HL-60 (cell line): ENCODE data around the gene SCYGR5.

Experiments
- TF ChIP-seq, protein P1 (sequence below): IDR thresholded peaks from one replicate; pipeline ENCODE4 v1.5.1; 2011; ENCODE audit warnings: low read length, control low read depth, inconsistent platforms; ENCODE audit not compliant: insufficient read depth
- TF ChIP-seq, protein P2 (sequence below): IDR thresholded peaks from 2 replicates; pipeline ENCODE4 v1.6.1; 2012; ENCODE audit warnings: low read depth; ENCODE audit not compliant: insufficient replicate concordance

DNA sequence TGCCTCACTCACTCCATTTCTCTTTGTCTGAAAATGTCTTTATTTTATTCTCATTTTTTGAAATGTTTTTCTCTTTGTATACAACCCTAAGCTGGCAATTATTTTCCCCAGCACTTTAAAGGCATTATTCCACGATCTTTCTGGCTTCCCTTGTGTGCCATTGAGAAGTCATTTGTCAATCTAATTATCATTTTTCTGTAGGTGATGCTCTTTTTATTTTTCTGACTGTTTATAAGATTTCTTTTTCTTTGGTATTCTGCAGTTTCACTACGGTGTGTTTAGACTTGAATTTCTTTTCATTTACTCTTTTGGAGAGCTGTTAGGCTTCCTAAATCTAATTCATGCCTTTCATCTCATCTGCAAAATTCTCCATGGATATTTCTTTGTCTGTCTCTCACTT, 41.2 kb upstream of the SCYGR5 start:
- TF ChIP-seq, protein P1, sequence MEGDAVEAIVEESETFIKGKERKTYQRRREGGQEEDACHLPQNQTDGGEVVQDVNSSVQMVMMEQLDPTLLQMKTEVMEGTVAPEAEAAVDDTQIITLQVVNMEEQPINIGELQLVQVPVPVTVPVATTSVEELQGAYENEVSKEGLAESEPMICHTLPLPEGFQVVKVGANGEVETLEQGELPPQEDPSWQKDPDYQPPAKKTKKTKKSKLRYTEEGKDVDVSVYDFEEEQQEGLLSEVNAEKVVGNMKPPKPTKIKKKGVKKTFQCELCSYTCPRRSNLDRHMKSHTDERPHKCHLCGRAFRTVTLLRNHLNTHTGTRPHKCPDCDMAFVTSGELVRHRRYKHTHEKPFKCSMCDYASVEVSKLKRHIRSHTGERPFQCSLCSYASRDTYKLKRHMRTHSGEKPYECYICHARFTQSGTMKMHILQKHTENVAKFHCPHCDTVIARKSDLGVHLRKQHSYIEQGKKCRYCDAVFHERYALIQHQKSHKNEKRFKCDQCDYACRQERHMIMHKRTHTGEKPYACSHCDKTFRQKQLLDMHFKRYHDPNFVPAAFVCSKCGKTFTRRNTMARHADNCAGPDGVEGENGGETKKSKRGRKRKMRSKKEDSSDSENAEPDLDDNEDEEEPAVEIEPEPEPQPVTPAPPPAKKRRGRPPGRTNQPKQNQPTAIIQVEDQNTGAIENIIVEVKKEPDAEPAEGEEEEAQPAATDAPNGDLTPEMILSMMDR, result no peak
- TF ChIP-seq, protein P2, sequence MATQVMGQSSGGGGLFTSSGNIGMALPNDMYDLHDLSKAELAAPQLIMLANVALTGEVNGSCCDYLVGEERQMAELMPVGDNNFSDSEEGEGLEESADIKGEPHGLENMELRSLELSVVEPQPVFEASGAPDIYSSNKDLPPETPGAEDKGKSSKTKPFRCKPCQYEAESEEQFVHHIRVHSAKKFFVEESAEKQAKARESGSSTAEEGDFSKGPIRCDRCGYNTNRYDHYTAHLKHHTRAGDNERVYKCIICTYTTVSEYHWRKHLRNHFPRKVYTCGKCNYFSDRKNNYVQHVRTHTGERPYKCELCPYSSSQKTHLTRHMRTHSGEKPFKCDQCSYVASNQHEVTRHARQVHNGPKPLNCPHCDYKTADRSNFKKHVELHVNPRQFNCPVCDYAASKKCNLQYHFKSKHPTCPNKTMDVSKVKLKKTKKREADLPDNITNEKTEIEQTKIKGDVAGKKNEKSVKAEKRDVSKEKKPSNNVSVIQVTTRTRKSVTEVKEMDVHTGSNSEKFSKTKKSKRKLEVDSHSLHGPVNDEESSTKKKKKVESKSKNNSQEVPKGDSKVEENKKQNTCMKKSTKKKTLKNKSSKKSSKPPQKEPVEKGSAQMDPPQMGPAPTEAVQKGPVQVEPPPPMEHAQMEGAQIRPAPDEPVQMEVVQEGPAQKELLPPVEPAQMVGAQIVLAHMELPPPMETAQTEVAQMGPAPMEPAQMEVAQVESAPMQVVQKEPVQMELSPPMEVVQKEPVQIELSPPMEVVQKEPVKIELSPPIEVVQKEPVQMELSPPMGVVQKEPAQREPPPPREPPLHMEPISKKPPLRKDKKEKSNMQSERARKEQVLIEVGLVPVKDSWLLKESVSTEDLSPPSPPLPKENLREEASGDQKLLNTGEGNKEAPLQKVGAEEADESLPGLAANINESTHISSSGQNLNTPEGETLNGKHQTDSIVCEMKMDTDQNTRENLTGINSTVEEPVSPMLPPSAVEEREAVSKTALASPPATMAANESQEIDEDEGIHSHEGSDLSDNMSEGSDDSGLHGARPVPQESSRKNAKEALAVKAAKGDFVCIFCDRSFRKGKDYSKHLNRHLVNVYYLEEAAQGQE, result no peak
